Calu3 (cell line): ENCODE measurements around the gene PI4KA. TPM values are rescaled to one million over a fixed set of nuclear protein-coding genes. Genes with fewer than 3 reads are reported as not detected.
"Not testable (repeated sequence)": the region's sequence is repeated elsewhere in the genome, so short reads cannot be mapped to it uniquely, and the experiment has no call there.

Experiments
- BruUV-seq: library from RNA; stranded (reverse); fragments of 400-500 nt; replicated peaks from 2 replicates; lab custom pipeline; 2021; lab: Mats Ljungman, UMichigan
- CTCF ChIA-PET: fragments of 300-600 bp; sonication (Branson Sonifier 250); formaldehyde crosslinking; loops from one replicate; lab custom pipeline; 2022; ENCODE audit warnings: antibody characterized with exemption; lab: Charles Lee
- DNase-seq: peaks from one replicate; pipeline ENCODE4 v3.0.0; 2022
- H3K27ac Mint-ChIP-seq: one replicate; pipeline ENCODE4 v1.8.0; 2022; ENCODE audit warnings: mixed read lengths; ENCODE audit not compliant: unreplicated experiment
- H3K27me3 Mint-ChIP-seq: one replicate; pipeline ENCODE4 v1.8.0; 2022; ENCODE audit warnings: mixed read lengths; ENCODE audit not compliant: unreplicated experiment
- H3K36me3 Mint-ChIP-seq: one replicate; pipeline ENCODE4 v1.8.0; 2022; ENCODE audit warnings: mild to moderate bottlenecking, moderate library complexity, mixed read lengths; ENCODE audit not compliant: insufficient read depth, unreplicated experiment
- H3K4me1 Mint-ChIP-seq: one replicate; pipeline ENCODE4 v1.8.0; 2022; ENCODE audit warnings: mild to moderate bottlenecking, low read depth, mixed read lengths; ENCODE audit not compliant: unreplicated experiment
- H3K4me3 Mint-ChIP-seq: one replicate; pipeline ENCODE4 v1.8.0; 2022; ENCODE audit warnings: mild to moderate bottlenecking, low read depth, moderate library complexity, mixed read lengths; ENCODE audit not compliant: unreplicated experiment
- H3K9me3 Mint-ChIP-seq: one replicate; pipeline ENCODE4 v1.8.0; 2022; ENCODE audit warnings: low read depth, mixed read lengths; ENCODE audit not compliant: unreplicated experiment
- CTCF ChIP-seq: fragments of 200-600 bp; IDR thresholded peaks from one replicate; pipeline ENCODE4 v1.8.0; 2022; ENCODE audit warnings: antibody characterized with exemption; ENCODE audit not compliant: unreplicated experiment
- intact Hi-C: fragments of 100-400 bp; cut with micrococcal nuclease; formaldehyde crosslinking; loops from one replicate; pipeline ENCODE4 v1.10.0; 2022; ENCODE audit not compliant: unreplicated experiment
- total RNA-seq: library from RNA; stranded (reverse); gene quantifications from 2 replicates; pipeline ENCODE4 v1.2.3, GENCODE V29; 2022

Gene PI4KA
- total RNA-seq, 1 experiment from 2014 or later: 77.9 TPM

DNA sequence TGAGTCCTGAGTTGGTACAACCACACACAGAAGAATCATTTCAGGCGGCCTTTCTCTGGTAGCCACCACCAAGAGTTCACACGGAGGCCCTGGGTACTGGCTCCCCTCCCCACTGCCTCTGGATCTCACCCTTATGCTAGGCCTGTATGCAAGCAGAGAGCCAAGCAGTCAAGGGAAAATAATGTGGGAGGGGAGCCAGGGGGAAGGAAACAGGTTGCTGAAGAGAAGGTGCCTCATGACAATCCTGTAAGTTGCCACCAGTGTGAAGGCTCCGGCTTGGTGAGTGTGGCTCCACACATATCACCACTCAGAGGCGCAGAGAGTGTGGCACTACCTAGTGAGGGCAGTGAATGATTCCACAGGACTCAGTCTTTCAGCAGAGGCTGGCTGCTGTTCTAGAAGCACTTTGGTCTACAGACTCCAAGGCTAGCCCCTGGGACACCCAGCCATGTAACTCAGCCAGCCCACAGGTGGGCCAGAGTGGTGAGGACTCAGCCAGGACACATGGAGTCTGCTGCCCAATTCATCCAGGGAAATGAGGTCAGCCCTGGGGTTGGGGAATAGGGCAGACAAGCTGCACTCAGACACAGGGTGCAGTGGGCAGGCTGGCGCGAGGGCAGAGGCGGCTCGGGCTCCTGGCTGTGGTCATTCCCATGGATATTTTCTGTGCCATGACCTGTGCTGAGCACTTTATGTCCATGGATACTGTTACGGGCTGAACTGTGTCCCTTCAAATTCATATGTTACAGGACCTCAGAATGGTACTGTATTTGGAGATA is 133.7 kb downstream of the PI4KA start:
- CTCF ChIA-PET: no interaction called here
- TF ChIP-seq CTCF: no peak
- Mint-ChIP-seq H3K4me1 (no peaks in the 10 kb centered on the region), H3K36me3 (peaks cover 16% of the 10 kb centered on the region), H3K27ac (no peak overlapping the region), H3K9me3 (no peaks in the 10 kb centered on the region), H3K27me3 (no peaks in the 10 kb centered on the region), H3K4me3 (no peak overlapping the region)
- BruUV-seq: no TSS peak
- intact Hi-C loops: no loop called here
- DNase-seq: no peak

GRCh38 chr22:20721409-20722218 is 137.0 kb downstream of the PI4KA start:
- H3K4me1 Mint-ChIP-seq: no peaks in the 10 kb centered on the region
- H3K27me3 Mint-ChIP-seq: no peaks in the 10 kb centered on the region
- no peak for TF ChIP-seq CTCF
- BruUV-seq: no TSS peak
- no peaks in the 10 kb centered on the region for H3K9me3 Mint-ChIP-seq
- DNase-seq: no peak
- peaks cover 15% of the 10 kb centered on the region for H3K36me3 Mint-ChIP-seq
- no peak overlapping the region for H3K4me3 Mint-ChIP-seq
- CTCF ChIA-PET: no interaction called here
- intact Hi-C loops: no loop called here
- no peak overlapping the region for H3K27ac Mint-ChIP-seq

DNA sequence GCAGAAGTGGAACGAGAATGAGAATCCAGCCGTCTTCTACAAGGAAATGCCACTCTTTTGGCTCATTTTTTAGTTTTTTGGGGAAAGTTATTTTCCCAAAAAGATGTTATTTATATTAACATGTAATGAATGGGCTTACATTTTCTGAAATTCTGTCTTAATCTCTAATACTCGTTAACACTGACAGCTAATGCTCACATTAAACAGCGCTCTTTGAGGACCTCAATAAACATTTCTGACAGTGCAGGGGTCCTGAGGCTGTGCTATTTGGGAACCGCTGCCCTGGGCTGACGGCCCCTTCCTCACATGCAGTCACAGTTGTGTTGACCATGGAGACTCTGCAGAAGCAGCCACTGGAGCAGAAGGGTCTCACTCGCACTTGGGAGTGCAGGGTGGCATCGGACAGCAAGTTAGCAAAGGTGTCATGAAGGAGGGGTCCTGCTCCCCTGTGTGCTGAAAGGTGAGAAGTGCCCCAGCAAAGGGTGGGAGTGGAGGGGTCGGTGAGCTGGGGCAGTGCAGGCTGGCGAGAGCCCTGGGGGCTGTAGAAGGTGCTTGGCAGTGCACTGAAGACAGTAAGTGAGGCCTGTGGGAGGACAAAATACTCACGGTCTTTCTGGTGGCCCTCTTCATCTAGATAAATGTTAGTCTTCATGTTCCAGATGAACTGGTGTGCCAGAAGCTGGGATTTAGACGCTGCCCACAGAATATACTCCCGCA is 137.8 kb downstream of the PI4KA start:
- H3K4me3 Mint-ChIP-seq: no peak overlapping the region
- peaks cover 16% of the 10 kb centered on the region for H3K36me3 Mint-ChIP-seq
- H3K9me3 Mint-ChIP-seq: no peaks in the 10 kb centered on the region
- no peak overlapping the region for H3K27ac Mint-ChIP-seq
- no peaks in the 10 kb centered on the region for H3K27me3 Mint-ChIP-seq
- TF ChIP-seq CTCF: no peak
- no peaks in the 10 kb centered on the region for H3K4me1 Mint-ChIP-seq
- intact Hi-C loops: no loop called here
- BruUV-seq: no TSS peak
- CTCF ChIA-PET: interaction anchor here (0.5 to 1.0 kb wide), 2 partner anchors 14 to 995 kb away, joined by 3 read pairs; no protein-coding TSS in a partner anchor
- no peak for DNase-seq

GRCh38 chr22:20718727-20719126 is 139.9 kb downstream of the PI4KA start:
- H3K4me1 Mint-ChIP-seq, H3K4me3 Mint-ChIP-seq, intact Hi-C loops, H3K27ac Mint-ChIP-seq, H3K27me3 Mint-ChIP-seq, H3K9me3 Mint-ChIP-seq, DNase-seq, BruUV-seq, CTCF ChIA-PET: not testable (repeated sequence)
- peaks cover 20% of the 10 kb centered on the region for H3K36me3 Mint-ChIP-seq

DNA sequence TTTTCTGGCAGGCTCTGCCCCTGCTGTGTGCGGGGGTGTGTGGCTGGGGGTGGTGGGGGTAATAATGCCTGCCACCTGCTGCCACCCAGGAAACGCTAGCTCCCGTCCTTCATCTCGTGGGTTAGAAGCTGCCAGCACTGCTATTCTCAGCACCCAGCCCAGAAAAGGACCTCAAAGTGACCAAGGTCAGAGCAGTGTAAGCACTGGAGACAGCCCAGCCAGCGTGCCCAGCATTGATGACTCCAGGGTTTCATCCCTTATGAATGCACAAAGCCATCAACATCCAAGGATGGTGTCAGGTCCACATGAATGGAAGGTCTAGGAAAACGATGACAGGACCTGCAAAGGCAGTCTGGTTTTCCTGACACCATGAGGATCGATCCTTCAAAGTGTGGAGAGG is 140.6 kb downstream of the PI4KA start:
- intact Hi-C loops, BruUV-seq, CTCF ChIA-PET, H3K27ac Mint-ChIP-seq, H3K27me3 Mint-ChIP-seq, H3K9me3 Mint-ChIP-seq, H3K4me3 Mint-ChIP-seq, DNase-seq, H3K4me1 Mint-ChIP-seq: not testable (repeated sequence)
- peaks cover 20% of the 10 kb centered on the region for H3K36me3 Mint-ChIP-seq

DNA sequence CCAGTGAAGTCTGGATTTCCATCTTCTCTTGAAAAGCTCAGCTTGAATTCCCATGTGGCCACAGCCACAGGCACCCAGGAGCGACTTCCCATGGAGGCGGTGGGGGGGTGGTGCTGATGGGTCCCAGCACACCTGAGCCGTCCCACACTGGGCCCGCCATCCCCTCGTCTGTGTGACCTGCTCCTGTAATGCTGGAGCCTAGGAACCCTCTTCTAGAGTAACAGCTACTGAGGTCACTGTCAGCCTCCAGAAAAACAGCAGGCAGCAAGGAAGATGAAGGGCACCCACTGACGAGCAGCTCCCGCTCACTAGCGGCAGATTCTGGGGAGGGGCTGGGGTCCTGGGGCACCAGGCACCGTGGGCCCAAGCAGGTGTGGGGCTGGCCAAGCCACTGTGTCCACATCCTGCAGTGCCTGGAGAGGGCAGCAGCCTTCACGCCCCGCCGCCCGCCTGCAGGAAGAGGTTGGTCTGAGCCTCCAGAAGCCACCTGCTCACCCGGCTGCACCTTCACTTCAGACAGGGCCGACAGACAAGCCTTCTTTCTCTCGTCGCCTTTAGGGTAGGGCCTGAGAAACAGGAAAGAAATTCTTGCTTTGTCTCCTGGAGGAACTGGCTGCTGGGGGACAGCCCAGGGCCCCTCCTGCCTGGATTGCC is 141.3 kb downstream of the PI4KA start:
- BruUV-seq, DNase-seq, H3K27ac Mint-ChIP-seq, CTCF ChIA-PET, H3K9me3 Mint-ChIP-seq, H3K4me3 Mint-ChIP-seq, H3K27me3 Mint-ChIP-seq, intact Hi-C loops, H3K4me1 Mint-ChIP-seq: not testable (repeated sequence)
- H3K36me3 Mint-ChIP-seq: peaks cover 20% of the 10 kb centered on the region

GRCh38 chr22:20713116-20713515 is 145.5 kb downstream of the PI4KA start:
- H3K9me3 Mint-ChIP-seq, CTCF ChIA-PET, DNase-seq, H3K27me3 Mint-ChIP-seq, BruUV-seq, H3K4me1 Mint-ChIP-seq, H3K4me3 Mint-ChIP-seq, intact Hi-C loops, H3K27ac Mint-ChIP-seq: not testable (repeated sequence)
- H3K36me3 Mint-ChIP-seq: peaks cover 16% of the 10 kb centered on the region
